ENCODE results near the gene GARIN5B.
"Not testable (repeated sequence)": the region's sequence is repeated elsewhere in the genome, so short reads cannot be mapped to it uniquely, and the experiment has no call there.

Gene GARIN5B

GRCh38 chr19:55347442-55348009 lies 15.5 kb downstream of the GARIN5B start:
- no peak for ATAC-seq

GRCh38 chr19:55346725-55347441 lies 16.2 kb downstream of the GARIN5B start:
- no peak for ATAC-seq

GRCh38 chr19:55345818-55346724 lies 17.0 kb downstream of the GARIN5B start:
- no peak for ATAC-seq

DNA sequence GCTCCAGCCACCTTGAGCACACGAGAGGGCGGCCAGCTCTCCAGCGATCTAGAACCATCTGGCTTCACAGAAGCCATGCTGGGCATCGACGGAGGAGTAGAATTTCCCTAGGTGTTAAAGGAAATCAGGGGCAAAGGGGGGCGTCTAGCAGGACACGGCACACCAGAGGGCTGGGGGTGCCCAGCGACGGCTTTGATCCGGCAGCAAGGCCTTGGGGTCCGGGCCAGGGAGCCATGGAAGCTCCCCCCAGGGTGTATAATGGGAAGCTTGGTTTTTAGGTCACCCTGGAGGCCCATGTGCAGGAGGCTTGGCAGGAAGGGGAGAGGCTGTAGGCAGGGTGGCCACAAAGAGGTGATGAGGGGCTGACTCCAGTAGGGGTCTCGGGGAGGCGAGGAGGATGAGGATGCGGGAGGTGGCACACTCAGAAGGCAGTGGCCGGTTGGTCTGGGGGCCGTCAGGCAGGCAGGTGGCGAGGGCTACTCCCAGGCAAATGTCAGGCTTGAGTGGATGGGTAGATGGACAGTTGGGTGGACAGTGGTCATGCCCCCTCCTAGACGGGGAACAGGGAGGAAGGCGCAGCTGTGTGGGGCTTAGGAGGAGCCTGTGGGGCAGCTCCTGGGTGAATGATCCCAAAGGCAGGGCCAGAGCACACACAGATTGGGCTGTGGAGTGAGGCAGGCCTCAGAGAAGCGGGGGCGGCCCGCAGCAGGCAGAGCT lies 17.8 kb downstream of the GARIN5B start:
- no peak for ATAC-seq

DNA sequence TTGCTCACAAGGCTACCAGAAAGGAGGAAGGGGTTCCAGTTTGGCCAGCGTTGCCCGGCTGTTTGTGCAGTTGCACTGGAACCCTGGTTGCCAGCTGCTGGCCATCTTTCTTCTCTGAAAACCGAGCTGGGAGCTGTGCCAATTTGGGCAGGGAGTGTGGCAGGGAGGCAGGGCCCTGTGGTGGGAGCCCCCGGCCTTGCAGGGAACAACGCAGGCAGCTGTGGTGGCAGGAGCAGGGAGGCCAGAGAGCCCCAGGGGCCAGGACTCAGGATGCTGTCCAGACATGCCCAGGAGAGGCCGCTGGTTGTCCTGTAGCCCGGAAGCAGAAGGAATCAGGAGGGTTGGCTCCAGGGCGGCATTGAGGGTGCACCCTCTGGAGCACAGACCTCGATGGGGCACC lies 18.6 kb downstream of the GARIN5B start:
- no peak for ATAC-seq

DNA sequence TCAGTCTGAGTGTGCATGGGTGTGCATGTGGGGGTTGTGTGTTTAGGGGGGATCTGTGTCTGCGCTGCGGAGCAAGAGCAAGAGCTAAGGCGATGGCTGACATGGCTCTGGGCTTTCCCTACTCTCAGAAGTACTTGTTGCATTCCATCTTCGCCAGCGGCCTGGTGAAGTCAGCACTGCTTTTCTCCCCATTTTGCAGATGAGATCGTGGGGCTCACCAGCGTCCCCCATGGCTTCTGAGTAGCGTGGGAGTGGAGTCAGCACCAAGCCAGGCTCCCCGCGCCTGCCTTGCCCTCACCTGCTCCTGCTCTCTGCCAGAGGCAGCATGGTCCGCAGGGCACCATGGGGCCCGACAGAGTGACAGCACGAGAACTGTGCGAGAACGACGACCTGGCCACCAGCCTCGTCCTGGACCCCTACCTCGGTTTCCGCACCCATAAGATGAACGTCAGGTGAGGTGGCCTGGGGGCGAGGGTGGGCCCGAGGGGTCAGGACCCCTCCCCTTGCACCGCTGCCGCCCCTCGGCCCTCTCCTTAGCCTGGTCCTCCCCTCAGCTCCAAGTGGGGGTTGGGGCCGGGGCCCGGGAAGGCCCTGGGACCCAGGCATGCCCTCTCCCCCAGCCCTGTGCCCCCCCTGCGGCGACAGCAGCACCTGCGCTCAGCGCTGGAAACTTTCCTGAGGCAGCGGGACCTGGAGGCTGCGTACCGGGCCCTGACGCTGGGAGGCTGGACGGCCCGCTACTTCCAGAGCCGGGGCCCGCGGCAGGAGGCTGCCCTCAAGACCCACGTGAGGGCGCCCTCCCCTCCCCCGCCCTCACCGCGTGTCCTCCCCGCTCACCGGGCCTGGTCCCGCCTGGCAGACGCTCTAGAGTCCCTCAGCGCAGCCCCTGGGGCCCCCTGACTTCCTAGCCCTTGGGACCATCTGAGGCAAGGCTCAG lies 21.2 kb downstream of the GARIN5B start:
- no peak for ATAC-seq

- ATAC-seq, result no peak
These were observed 21.9 kb downstream of the GARIN5B start for GRCh38 chr19:55341171-55341588.

- no peak for ATAC-seq
These were observed 22.3 kb downstream of the GARIN5B start for GRCh38 chr19:55340784-55341147.

- ATAC-seq, result no peak
These were observed 22.9 kb downstream of the GARIN5B start for GRCh38 chr19:55339889-55340783.

DNA sequence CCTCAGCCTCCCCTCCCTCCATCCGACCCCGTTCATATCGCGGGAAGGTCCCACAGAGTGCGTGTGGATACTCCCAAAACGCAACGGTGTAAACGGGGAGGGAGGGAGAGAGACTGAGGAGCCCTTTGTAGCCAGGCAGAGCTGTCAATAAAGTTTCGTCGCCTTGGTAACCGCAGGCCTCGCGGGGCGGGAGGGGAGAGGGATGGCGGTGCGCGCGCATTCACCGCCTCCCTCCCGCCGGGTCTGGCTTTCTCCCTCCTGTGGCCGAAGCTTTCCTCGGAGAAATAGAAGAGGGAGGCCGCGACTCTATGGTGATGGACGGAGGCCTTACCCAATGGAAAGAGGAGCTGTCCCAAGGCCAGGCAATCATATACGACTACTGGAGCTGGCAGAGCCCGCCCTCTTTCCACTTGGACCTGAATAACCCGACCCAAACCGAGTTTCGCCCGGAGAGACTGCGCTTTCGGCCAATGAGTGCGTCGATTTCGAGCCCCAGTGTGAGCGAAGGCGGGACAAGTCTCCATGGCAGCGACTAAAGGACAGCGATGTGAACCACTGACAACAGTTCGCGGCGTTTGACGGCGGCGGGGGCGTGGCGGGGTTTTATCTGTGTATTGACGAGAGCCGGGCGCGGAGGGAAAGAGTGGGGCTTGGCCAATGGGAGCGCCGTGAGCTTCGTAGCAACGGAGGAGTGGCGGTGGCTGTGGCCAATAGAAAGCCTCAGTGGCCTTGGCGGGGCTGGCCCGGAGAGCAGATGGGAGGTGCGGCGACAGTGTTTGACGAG lies 23.8 kb downstream of the GARIN5B start, which contains the start of gene KMT5C:
Gene KMT5C, plus strand, starts transcription at position 772 of the 784 bp plus-strand sequence. CDS start 2,061 bp downstream, outside the sequence.
- peak; percentile 84 to 86 for ATAC-seq

GRCh38 chr19:55336101-55336500 lies 27.0 kb downstream of the GARIN5B start:
- ATAC-seq, result no peak

- no peak for ATAC-seq
These were observed 29.2 kb downstream of the GARIN5B start for GRCh38 chr19:55333870-55334269.

DNA sequence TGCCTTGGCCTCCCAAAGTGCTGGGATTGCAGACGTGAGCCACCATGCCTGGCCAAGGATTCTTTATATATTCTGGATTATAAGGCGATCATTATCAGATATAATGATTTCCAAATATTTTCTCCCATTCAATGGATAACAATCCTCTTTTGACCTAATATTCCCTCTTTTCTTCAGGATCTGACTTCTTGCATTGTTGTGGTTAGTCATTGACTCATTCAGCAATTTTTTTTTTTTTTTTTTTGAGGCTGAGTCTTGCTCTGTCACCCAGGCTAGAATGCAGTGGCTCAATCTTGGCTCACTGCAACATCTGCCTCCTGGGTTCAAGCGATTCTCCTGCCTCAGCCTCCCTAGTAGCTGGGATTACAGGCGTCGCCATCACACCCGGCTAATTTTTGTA lies 33.3 kb downstream of the GARIN5B start:
- not testable (repeated sequence) for ATAC-seq

GRCh38 chr19:55328774-55329318 lies 34.2 kb downstream of the GARIN5B start:
- not testable (repeated sequence) for ATAC-seq

DNA sequence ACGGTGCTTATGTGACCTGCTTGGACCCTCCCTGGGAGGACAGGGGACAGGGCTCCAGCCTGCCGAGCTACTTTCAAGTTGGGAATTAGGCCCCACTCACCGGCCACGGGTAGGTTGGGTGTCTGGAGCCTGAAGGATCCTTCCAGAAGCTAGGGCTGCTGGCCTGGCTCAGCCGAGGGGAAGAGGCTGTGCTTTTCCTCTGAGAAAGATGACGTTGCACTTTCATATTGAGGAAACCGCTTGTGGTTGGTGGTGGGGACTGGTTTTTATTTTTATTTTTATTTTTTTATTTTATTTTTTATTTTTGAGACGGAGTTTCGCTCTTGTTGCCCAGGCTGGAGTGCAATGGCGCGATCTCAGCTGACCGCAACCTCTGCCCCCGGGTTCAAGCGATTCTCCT lies 37.9 kb downstream of the GARIN5B start, which contains the start of gene TMEM150B:
Gene TMEM150B, minus strand, starts transcription at position 170 of the 400 bp plus-strand sequence. CDS start 4,305 bp downstream, outside the sequence.
- no peak for ATAC-seq

- no peak for ATAC-seq
These were observed 38.4 kb downstream of the GARIN5B start for GRCh38 chr19:55324662-55325061.

- ATAC-seq, result no peak
These were observed 40.7 kb downstream of the GARIN5B start for GRCh38 chr19:55322204-55322885.

DNA sequence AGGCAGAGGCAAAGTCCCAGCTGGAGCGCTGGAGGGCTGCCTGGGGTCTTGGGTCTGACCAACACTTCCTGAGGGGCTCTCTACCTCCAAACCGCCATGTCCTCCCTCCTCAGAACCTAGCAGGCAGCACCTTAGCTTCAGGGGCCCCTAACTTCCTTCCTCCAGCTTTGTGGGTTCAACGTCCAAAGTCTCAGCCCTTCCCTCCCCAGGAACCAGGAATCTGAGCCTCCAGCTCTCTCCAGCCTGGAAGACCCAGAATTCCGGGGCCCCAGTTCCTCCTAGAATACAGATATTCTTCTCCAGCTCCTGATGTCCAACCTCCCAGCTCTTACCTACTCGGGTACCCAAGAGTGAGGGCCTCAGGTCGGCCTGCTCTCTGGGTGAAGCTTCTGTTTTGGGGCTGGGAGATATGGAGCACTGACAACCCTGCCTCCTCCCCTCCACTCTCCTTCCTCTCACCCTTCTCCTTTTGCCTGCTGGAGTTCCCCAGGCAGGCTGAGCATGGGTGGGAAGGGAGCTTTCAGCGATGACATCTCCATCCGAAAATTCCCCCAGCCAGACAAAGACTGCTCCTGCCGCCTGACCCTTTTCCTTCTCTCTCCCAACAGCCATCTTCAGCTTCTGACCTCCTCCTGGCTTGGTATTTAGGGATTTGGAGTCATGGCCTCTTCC lies 41.5 kb downstream of the GARIN5B start:
- no peak for ATAC-seq

All from activated CD4-positive, CD25-positive, alpha-beta regulatory T cell treated with anti-CD3 and anti-CD28 coated beads, Interleukin-2, amount 50 U/mL, for 24 hours (primary cell).